GM18505 (cell line): ENCODE measurements around the gene SLC26A11.
"Not testable (repeated sequence)": the region's sequence is repeated elsewhere in the genome, so short reads cannot be mapped to it uniquely, and the experiment has no call there.

Source experiments
- ATAC-seq: cut with Tn5 transposase; IDR thresholded peaks from one replicate; pipeline ENCODE4 v1.9.1; 2021; ENCODE audit not compliant: unreplicated experiment
- POLR2A ChIP-seq: IDR thresholded peaks from 4 replicates; pipeline ENCODE4 v1.6.1; 2011; ENCODE audit warnings: borderline replicate concordance; ENCODE audit not compliant: insufficient read depth, insufficient read length; ENCODE audit errors: extremely low read depth

SLC26A11 gene

GRCh38 chr17:80246726-80247125 is 26.5 kb downstream of the SLC26A11 start:
- no peak for TF ChIP-seq POLR2A
- no peak for ATAC-seq

- no peak for TF ChIP-seq POLR2A
Measured at GRCh38 chr17:80247561-80247960, 27.3 kb downstream of the SLC26A11 start.

GRCh38 chr17:80248001-80248893 is 28.0 kb downstream of the SLC26A11 start:
- no peak for ATAC-seq
- TF ChIP-seq POLR2A: no peak

More at GRCh38 chr17:80247561-80247960, 27.3 kb downstream of the SLC26A11 start:
- ATAC-seq: no peak

GRCh38 chr17:80248894-80249710 is 28.9 kb downstream of the SLC26A11 start:
- no peak for ATAC-seq
- TF ChIP-seq POLR2A: no peak

GRCh38 chr17:80251966-80252365 is 31.7 kb downstream of the SLC26A11 start:
- ATAC-seq: no peak

GRCh38 chr17:80252871-80253270 is 32.6 kb downstream of the SLC26A11 start:
- ATAC-seq: no peak
- TF ChIP-seq POLR2A: no peak

More at GRCh38 chr17:80251966-80252365, 31.7 kb downstream of the SLC26A11 start:
- TF ChIP-seq POLR2A: no peak

GRCh38 chr17:80253631-80254395 is 33.6 kb downstream of the SLC26A11 start:
- no peak for TF ChIP-seq POLR2A

GRCh38 chr17:80254396-80255251 is 34.4 kb downstream of the SLC26A11 start:
- TF ChIP-seq POLR2A: no peak
- ATAC-seq: no peak

More at GRCh38 chr17:80253631-80254395, 33.6 kb downstream of the SLC26A11 start:
- no peak for ATAC-seq

- no peak for ATAC-seq
- no peak for TF ChIP-seq POLR2A
Measured at GRCh38 chr17:80256034-80256350, 35.8 kb downstream of the SLC26A11 start.

GRCh38 chr17:80257716-80258213 is 37.5 kb downstream of the SLC26A11 start:
- ATAC-seq: no peak
- TF ChIP-seq POLR2A: no peak

GRCh38 chr17:80258296-80258695 is 38.1 kb downstream of the SLC26A11 start:
- not testable (repeated sequence) for ATAC-seq

- ATAC-seq: no peak
- TF ChIP-seq POLR2A: no peak
Measured at GRCh38 chr17:80259457-80260068, 39.3 kb downstream of the SLC26A11 start.
